GM23338 (cell line): ENCODE measurements around the gene NRIP3. TPM values are rescaled to one million over a fixed set of nuclear protein-coding genes. Genes with fewer than 3 reads are reported as not detected.

Source experiments
- ATAC-seq: fragments of 200-7000 bp; cut with Tn5 transposase; 3 replicates; pipeline ENCODE4 v1.9.1; 2020
- DNase-seq: peaks from one replicate; pipeline ENCODE4 v3.0.0-alpha.2; 2015; ENCODE audit warnings: low spot score
- H2AFZ ChIP-seq: fragments of 200-600 bp; sonication (generic); 2 replicates; pipeline ENCODE4 v1.8.0; 2016; ENCODE audit warnings: antibody characterized with exemption, mild to moderate bottlenecking, moderate library complexity
- H3F3A ChIP-seq: fragments of 200-600 bp; sonication (generic); replicated peaks from 2 replicates; pipeline ENCODE4 v1.8.0; 2017; ENCODE audit warnings: antibody characterized with exemption, mixed run types, low read depth
- H3K27ac ChIP-seq: fragments of 200-600 bp; sonication (generic); 2 replicates; pipeline ENCODE4 v1.6.1; 2016; ENCODE audit warnings: low read depth
- H3K27me3 ChIP-seq: fragments of 200-600 bp; sonication (generic); 2 replicates; pipeline ENCODE4 v1.8.0; 2016; ENCODE audit warnings: mild to moderate bottlenecking, mixed run types, moderate library complexity; ENCODE audit not compliant: insufficient read depth
- H3K36me3 ChIP-seq: fragments of 200-600 bp; sonication (generic); 2 replicates; pipeline ENCODE4 v1.8.0; 2016; ENCODE audit warnings: mild to moderate bottlenecking; ENCODE audit not compliant: insufficient read depth
- H3K4me1 ChIP-seq: fragments of 200-600 bp; sonication (generic); 2 replicates; pipeline ENCODE4 v1.8.0; 2016; ENCODE audit warnings: mild to moderate bottlenecking, moderate library complexity; ENCODE audit not compliant: insufficient read depth
- H3K4me2 ChIP-seq: fragments of 200-600 bp; sonication (generic); 2 replicates; pipeline ENCODE4 v1.7.1; 2017; ENCODE audit warnings: mixed run types
- H3K4me3 ChIP-seq: fragments of 200-600 bp; sonication (generic); 2 replicates; pipeline ENCODE4 v1.6.1; 2016; ENCODE audit warnings: mixed run types
- H3K79me2 ChIP-seq: fragments of 200-600 bp; sonication (generic); replicated peaks from 2 replicates; pipeline ENCODE4 v1.8.0; 2017; ENCODE audit warnings: mild to moderate bottlenecking; ENCODE audit not compliant: insufficient read depth
- H3K9me2 ChIP-seq: fragments of 200-600 bp; sonication (generic); 2 replicates; pipeline ENCODE4 v1.8.0; 2017; ENCODE audit not compliant: insufficient read depth
- H4K20me1 ChIP-seq: fragments of 200-600 bp; sonication (generic); replicated peaks from 2 replicates; pipeline ENCODE4 v1.8.0; 2017; ENCODE audit warnings: mild to moderate bottlenecking; ENCODE audit not compliant: insufficient read depth
- H3K27ac Mint-ChIP-seq: 2 replicates; pipeline ENCODE4 v1.8.0; 2020; ENCODE audit warnings: inconsistent platforms, mild to moderate bottlenecking, moderate library complexity, mixed read lengths
- H3K27me3 Mint-ChIP-seq: 3 replicates; pipeline ENCODE4 v1.8.0; 2022; ENCODE audit warnings: low read depth, mild to moderate bottlenecking, moderate library complexity, mixed read lengths, inconsistent platforms; ENCODE audit not compliant: insufficient read depth, poor library complexity
- H3K36me3 Mint-ChIP-seq: 3 replicates; pipeline ENCODE4 v1.8.0; 2021; ENCODE audit warnings: low read depth, mild to moderate bottlenecking, inconsistent platforms, moderate library complexity, mixed read lengths
- H3K4me1 Mint-ChIP-seq: 3 replicates; pipeline ENCODE4 v1.8.0; 2020; ENCODE audit warnings: mild to moderate bottlenecking, inconsistent platforms, mixed read lengths
- H3K4me3 Mint-ChIP-seq: 3 replicates; pipeline ENCODE4 v1.8.0; 2021; ENCODE audit warnings: moderate library complexity, mild to moderate bottlenecking, inconsistent platforms, mixed read lengths
- H3K9me3 Mint-ChIP-seq: 3 replicates; pipeline ENCODE4 v1.8.0; 2020; ENCODE audit warnings: moderate library complexity, mild to moderate bottlenecking, inconsistent platforms, mixed read lengths
- CREB1 ChIP-seq: fragments of 250-450 bp; sonication (Bioruptor Pico); IDR thresholded peaks from 2 replicates; pipeline ENCODE4 v1.5.0; 2020; ENCODE audit warnings: low read depth, mild to moderate bottlenecking, moderate library complexity
- CTCF ChIP-seq, 2 experiments: fragments of 200-600 bp in 1 of 2; sonication (generic) in 1 of 2; conservative IDR thresholded peaks; 2 replicates each; pipeline versions ENCODE4 v1.5.1 to v1.6.1; 2016 to 2017; ENCODE audit warnings: antibody characterized with exemption in 2 of 2, low read depth in 2 of 2, mild to moderate bottlenecking in 2 of 2, moderate library complexity in 1 of 2
- ETS1 ChIP-seq: IDR thresholded peaks from 2 replicates; pipeline ENCODE4 v1.6.1; 2016; ENCODE audit warnings: antibody characterized with exemption
- EZH2 ChIP-seq: fragments of 200-600 bp; sonication (generic); IDR thresholded peaks from one replicate; pipeline ENCODE4 v1.8.0; 2017; ENCODE audit warnings: antibody characterized with exemption, mild to moderate bottlenecking, low read depth; ENCODE audit not compliant: unreplicated experiment
- EZH2phosphoT487 ChIP-seq: fragments of 200-600 bp; sonication (generic); IDR thresholded peaks from one replicate; pipeline ENCODE4 v1.8.1; 2018; ENCODE audit warnings: antibody characterized with exemption; ENCODE audit not compliant: unreplicated experiment
- JUNB ChIP-seq: IDR thresholded peaks from one replicate; pipeline ENCODE4 v1.6.1; 2016; ENCODE audit warnings: antibody characterized with exemption; ENCODE audit not compliant: unreplicated experiment
- NANOG ChIP-seq: IDR thresholded peaks from 2 replicates; pipeline ENCODE4 v1.6.1; 2016; ENCODE audit warnings: antibody characterized with exemption, borderline replicate concordance
- POLR2AphosphoS5 ChIP-seq: IDR thresholded peaks from 2 replicates; pipeline ENCODE4 v1.6.1; 2016; ENCODE audit warnings: antibody characterized with exemption, low read depth
- REST ChIP-seq: IDR thresholded peaks from one replicate; pipeline ENCODE4 v1.6.1; 2018; ENCODE audit warnings: antibody characterized with exemption; ENCODE audit not compliant: unreplicated experiment
- STAT1 ChIP-seq: IDR thresholded peaks from one replicate; pipeline ENCODE4 v1.6.1; 2016; ENCODE audit warnings: antibody characterized with exemption; ENCODE audit not compliant: unreplicated experiment
- ZNF114 ChIP-seq: fragments of 250-450 bp; sonication (Bioruptor Pico); IDR thresholded peaks from 2 replicates; pipeline ENCODE4 v1.5.0; 2020; ENCODE audit warnings: mild to moderate bottlenecking, moderate library complexity
- ZNF331 ChIP-seq: fragments of 250-450 bp; sonication (Bioruptor Pico); IDR thresholded peaks from 2 replicates; pipeline ENCODE4 v1.5.0; 2020; ENCODE audit warnings: low read depth, mild to moderate bottlenecking, moderate library complexity
- ZNF462 ChIP-seq: fragments of 250-450 bp; sonication (Bioruptor Pico); IDR thresholded peaks from 2 replicates; pipeline ENCODE4 v1.5.0; 2020; ENCODE audit warnings: mild to moderate bottlenecking, moderate library complexity
- polyA plus RNA-seq: library from polyadenylated mRNA; unstranded; fragments of >200 nt; fragmentation: Nextera tagmentation; extraction: Ambion mirVana; gene quantifications from 2 replicates; pipeline ENCODE4 v1.2.1, GENCODE V29; 2016
- total RNA-seq: library from RNA; depleted of rRNA; stranded (reverse); fragments of >200 nt; shearing (Covaris generic); gene quantifications from 2 replicates; pipeline ENCODE4 v1.2.3, GENCODE V29; 2014

NRIP3 gene
- total and polyA plus RNA-seq, 2 experiments from 2014 or later, result 3.0 to 7.9 TPM

GRCh38 chr11:9029422-9029821 is 25.6 kb upstream of the NRIP3 start:
- no peaks in the 10 kb centered on the region for H3K36me3 ChIP-seq
- no peaks in the 10 kb centered on the region for H3K9me2 ChIP-seq
- H3K4me2 ChIP-seq, result no peak overlapping the region
- H3K4me3 ChIP-seq, result no peak overlapping the region
- TF ChIP-seq ZNF331, result no peak
- TF ChIP-seq NANOG, result no peak
- no peak for TF ChIP-seq EZH2
- TF ChIP-seq REST, result no peak
- TF ChIP-seq JUNB, result no peak
- no peak for TF ChIP-seq ZNF462 (CRISPR knock-in tag)
- no peak for TF ChIP-seq ETS1
- no peak for TF ChIP-seq STAT1
- no peak for TF ChIP-seq CREB1 (CRISPR knock-in tag)
- no peak for TF ChIP-seq ZNF114 (CRISPR knock-in tag)
- no peak for TF ChIP-seq EZH2phosphoT487
- TF ChIP-seq CTCF (conservative IDR thresholded peaks at IDR 0.05; ENCODE audit: low read depth in 2 of 2), result no peak
- TF ChIP-seq POLR2AphosphoS5, result no peak
- H3F3A ChIP-seq, result no peaks in the 10 kb centered on the region
- H3K4me1 ChIP-seq, result no peaks in the 10 kb centered on the region
- no peak for ATAC-seq
- DNase-seq, result no peak
- no peaks in the 10 kb centered on the region for H3K79me2 ChIP-seq
- no peaks in the 10 kb centered on the region for H3K27me3 ChIP-seq
- H3K27ac ChIP-seq, result no peak overlapping the region
- H3K27me3 Mint-ChIP-seq, result peaks cover 4% of the 10 kb centered on the region
- H2AFZ ChIP-seq, result no peak overlapping the region
- H3K27ac Mint-ChIP-seq, result no peak overlapping the region
- no peak overlapping the region for H3K4me3 Mint-ChIP-seq
- H3K4me1 Mint-ChIP-seq, result peaks cover 2% of the 10 kb centered on the region; the same call in 1 of the 3 replicates
- H3K9me3 Mint-ChIP-seq, result no peaks in the 10 kb centered on the region
- no peaks in the 10 kb centered on the region for H3K36me3 Mint-ChIP-seq
- H4K20me1 ChIP-seq, result no peaks in the 10 kb centered on the region
